Adrenal gland (tissue), 12 donors: Measurements from ENCODE around the gene FCHSD2. TPM values are rescaled to one million over a fixed set of nuclear protein-coding genes. Genes with fewer than 3 reads are reported as not detected.

Experiments
- DNase-seq, 7 donors: peaks; one replicate each; pipeline ENCODE4 v3.0.0-alpha.2; 2019 to 2020
- H3K27ac ChIP-seq, 5 donors: fragments of 200-600 bp; sonication (generic) in 4 of 5; 1 replicate in 3 of 5; 2 replicates in 2 of 5; pipeline versions ENCODE4 v1.5.1 to v1.8.0; 2016 to 2020; ENCODE audit warnings: mild to moderate bottlenecking in 1 of 5
- H3K27me3 ChIP-seq: fragments of 200-600 bp; 2 replicates; pipeline ENCODE4 v1.8.0; 2021
- H3K36me3 ChIP-seq, 2 donors: fragments of 200-600 bp; replicated peaks in 1 of 2; 1 replicate in 1 of 2; 2 replicates in 1 of 2; pipeline versions ENCODE4 v1.5.1 to v1.8.0; 2018 to 2022
- H3K4me1 ChIP-seq, 2 donors: fragments of 200-600 bp; replicated peaks in 1 of 2; 1 replicate in 1 of 2; 2 replicates in 1 of 2; pipeline versions ENCODE4 v1.5.1 to v1.8.0; 2018 to 2021
- H3K4me3 ChIP-seq, 4 donors: fragments of 200-600 bp; sonication (generic) in 3 of 4; one replicate each; pipeline ENCODE4 v1.5.1; 2016 to 2018
- H3K9me3 ChIP-seq, 3 donors: fragments of 200-600 bp; sonication (generic) in 1 of 3; replicated peaks in 1 of 3; 1 replicate in 2 of 3; 2 replicates in 1 of 3; pipeline versions ENCODE4 v1.5.1 to v1.8.0; 2016 to 2021
- CTCF ChIP-seq, 6 experiments: fragments of 450-650 bp in 4 of 6; fragments of 200-600 bp in 2 of 6; sonication (generic) in 1 of 6; IDR thresholded peaks; 1 replicate in 5 of 6; 2 replicates in 1 of 6; pipeline versions ENCODE4 v1.5.1 to v1.8.0; 2016 to 2021; ENCODE audit warnings: antibody characterized with exemption in 6 of 6, mild to moderate bottlenecking in 2 of 6, moderate library complexity in 1 of 6
- POLR2A ChIP-seq, 2 donors: fragments of 450-650 bp; IDR thresholded peaks; one replicate each; pipeline ENCODE4 v1.6.1; 2017; ENCODE audit warnings: antibody characterized with exemption in 2 of 2, mild to moderate bottlenecking in 2 of 2, moderate library complexity in 1 of 2
- WGBS, 4 donors: extraction: QIAGEN DNeasy Blood & Tissue Kit in 2 of 4; methylation state at CpG; one replicate each; pipeline versions ENCODE4 v1.1.5 to v1.1.7; 2013 to 2017; 5-methylcytosine and 5-hydroxymethylcytosine counted together
- intact Hi-C, 2 donors: fragments of 100-400 bp; cut with DNase I; formaldehyde crosslinking; loops; one replicate each; pipeline versions ENCODE4 v1.14.1 to v1.15.0; 2022 to 2023
- polyA plus RNA-seq, 3 donors: library from polyadenylated mRNA; stranded (reverse); fragments of 200-250 nt in 2 of 3; fragments of 350-450 nt in 1 of 3; fragmentation: Illumina TruSeq in 1 of 3; extraction: RNeasy Lipid Tissue Mini Kit (QIAGEN cat#74804) in 1 of 3; gene quantifications; one replicate each; pipeline ENCODE4 v1.2.3, GENCODE V29; 2013 to 2014
- total RNA-seq, 9 donors: library from RNA; depleted of rRNA in 4 of 9; stranded (reverse); fragments of >200 nt in 4 of 9; fragments of 120-200 nt in 1 of 9; fragmentation: NEBNext Ultra II Directional in 1 of 9; extraction: Animal tissue kit (Norgen Biotek cat#: 25700) in 1 of 9; gene quantifications; one replicate each; pipeline versions ENCODE4 v1.1.0 to v1.2.4, GENCODE V29; 2013 to 2023
- donor health status: healthy with polysubstance abuse.
- donor health status: Bipolar disorder and iron deficiency.
- donor health status: DM: yes; HTN: yes; CAD: no.
- donor health status: DM: no; HTN: no; CAD: no.
- donor health status: DM: no; HTN: no; CAD: no.
- donor health status: DM: yes; HTN: yes; CAD: no.

The FCHSD2 gene
- total and polyA plus RNA-seq, 12 donors = 14.6 to 67.2 (median 32.7) TPM

GRCh38 chr11:72985645-72986044 is 156.5 kb downstream of the FCHSD2 start:
- intact Hi-C loops = no loop called here
- TF ChIP-seq CTCF (IDR thresholded peaks at IDR 0.05) (no peak), POLR2A (IDR thresholded peaks at IDR 0.05) (no peak)

DNA sequence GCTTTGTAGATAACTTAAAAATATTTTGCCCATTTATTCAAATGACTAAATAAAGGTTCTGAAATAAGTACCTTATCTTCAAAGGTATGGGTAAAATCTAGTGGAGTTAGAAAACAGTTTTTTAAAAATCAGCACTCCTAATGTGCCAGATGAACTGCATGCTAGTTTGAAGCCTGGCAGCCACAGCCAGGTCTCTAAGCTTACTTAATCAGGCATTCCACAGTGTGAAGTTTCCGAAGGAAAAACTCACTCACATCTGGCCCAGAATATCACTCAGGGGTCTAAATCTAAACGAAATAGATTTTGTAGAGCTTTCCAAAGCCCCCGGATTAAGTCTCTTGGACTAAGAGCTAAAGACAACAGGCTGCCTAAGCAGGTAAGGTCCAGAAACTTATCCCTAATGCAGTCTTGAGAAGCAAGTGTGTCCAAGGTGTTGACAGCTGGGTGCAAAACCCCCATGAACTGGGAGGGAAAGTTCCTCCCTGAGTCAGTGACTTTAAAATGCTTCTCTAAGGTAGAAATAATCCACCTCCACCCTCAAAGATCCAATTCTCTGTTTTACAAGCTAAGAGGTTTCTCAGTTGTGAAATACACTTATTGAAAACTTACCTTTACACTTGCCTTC is 157.6 kb downstream of the FCHSD2 start:
- intact Hi-C loops = no loop called here
- peaks cover 10 to 18% of the 10 kb centered on the region in 2 donors for H3K4me1 ChIP-seq
- H3K27me3 ChIP-seq = no peaks in the 10 kb centered on the region
- no peaks in the 10 kb centered on the region for H3K9me3 ChIP-seq
- peaks cover 0 to 23% of the 10 kb centered on the region in 2 donors for H3K36me3 ChIP-seq
- no peak overlapping the region for H3K27ac ChIP-seq
- 72 to 88% (median 82%) methylated on average over 3 of the region's 3 CpGs for WGBS, 4 donors
- no peak for DNase-seq
- no peak for TF ChIP-seq POLR2A (IDR thresholded peaks at IDR 0.05)
- no peak overlapping the region for H3K4me3 ChIP-seq

More at GRCh38 chr11:72985645-72986044, 156.5 kb downstream of the FCHSD2 start:
- Histone ChIP-seq H3K27ac (no peak overlapping the region), H3K36me3 (peaks cover 0 to 23% of the 10 kb centered on the region in 2 donors), H3K9me3 (no peaks in the 10 kb centered on the region), H3K4me3 (no peak overlapping the region), H3K4me1 (peaks cover 17 to 20% of the 10 kb centered on the region in 2 donors), H3K27me3 (no peaks in the 10 kb centered on the region)
- DNase-seq = no peak

DNA sequence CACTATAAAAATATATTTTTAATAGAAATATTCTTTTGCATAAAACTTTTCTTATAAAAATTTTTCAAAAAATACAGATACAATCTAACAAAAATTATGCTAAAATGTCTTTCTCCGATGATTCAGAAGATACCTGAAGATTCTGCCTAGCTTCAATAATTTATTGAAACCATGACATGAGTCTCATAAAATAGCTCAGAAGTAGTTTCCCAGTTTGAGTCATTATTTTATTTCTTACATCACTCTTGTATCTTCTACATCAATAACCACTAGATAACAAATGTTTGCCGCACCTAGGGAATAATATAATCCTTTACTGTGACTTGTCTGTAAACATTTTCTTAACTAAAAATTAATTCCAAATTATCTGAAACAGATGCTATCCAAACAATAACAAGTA is 158.6 kb downstream of the FCHSD2 start:
- TF ChIP-seq POLR2A (IDR thresholded peaks at IDR 0.05) (no peak), CTCF (IDR thresholded peaks at IDR 0.05) (no peak)
- WGBS, 4 donors = 92 to 96% (median 93%) methylated on average over 2 of the region's 2 CpGs
- H3K4me1 ChIP-seq = peaks cover 6 to 12% of the 10 kb centered on the region in 2 donors
- DNase-seq = no peak
- H3K9me3 ChIP-seq = no peaks in the 10 kb centered on the region
- intact Hi-C loops = no loop called here
- peaks cover 0 to 23% of the 10 kb centered on the region in 2 donors for H3K36me3 ChIP-seq
- H3K27ac ChIP-seq = no peak overlapping the region
- no peaks in the 10 kb centered on the region for H3K27me3 ChIP-seq
- H3K4me3 ChIP-seq = no peak overlapping the region

- no peak for DNase-seq
- Histone ChIP-seq H3K4me3 (no peak overlapping the region), H3K4me1 (peaks cover 6 to 12% of the 10 kb centered on the region in 2 donors), H3K27ac (no peak overlapping the region), H3K36me3 (peaks cover 0 to 18% of the 10 kb centered on the region in 2 donors), H3K9me3 (no peaks in the 10 kb centered on the region), H3K27me3 (no peaks in the 10 kb centered on the region)
- TF ChIP-seq CTCF (IDR thresholded peaks at IDR 0.05) (no peak), POLR2A (IDR thresholded peaks at IDR 0.05) (no peak)
- intact Hi-C loops = no loop called here
- WGBS, 4 donors = 35 to 63% (median 50%) methylated on average over 3 of the region's 3 CpGs
These were observed 160.0 kb downstream of the FCHSD2 start for GRCh38 chr11:72981971-72982685.
